ENCODE measurements around the gene PLEKHM3.

The PLEKHM3 gene

DNA sequence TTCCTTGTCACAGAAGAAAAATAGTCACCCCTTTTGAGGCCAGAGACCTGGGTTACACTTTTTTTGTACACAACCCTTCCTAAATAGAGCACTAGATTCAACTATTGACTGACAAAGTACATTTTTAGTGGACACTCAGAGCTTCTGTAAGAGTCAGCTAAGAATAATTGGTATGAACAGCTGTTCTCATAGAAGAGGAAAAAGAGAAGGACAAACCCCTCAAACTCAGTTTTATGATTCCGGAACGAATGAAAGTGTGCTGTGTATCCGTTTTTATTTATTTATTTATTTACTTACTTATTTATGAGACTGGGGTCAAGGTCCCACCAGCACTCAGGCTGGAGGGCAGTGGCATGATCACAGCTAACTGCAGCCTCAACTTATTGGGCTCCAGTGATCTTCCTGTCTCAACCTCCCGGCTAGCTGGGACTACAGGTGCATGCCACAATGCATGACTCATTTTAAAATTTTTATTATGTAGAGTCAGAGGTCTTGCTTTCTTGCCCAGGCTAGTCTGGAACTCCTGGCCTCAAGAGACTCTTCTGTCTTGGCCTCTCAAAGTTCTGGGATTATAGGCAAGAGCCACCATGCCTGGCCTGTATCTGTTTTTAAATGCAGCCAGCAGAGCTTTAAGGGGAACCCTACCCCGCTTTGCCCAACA is 219.6 kb downstream of the PLEKHM3 start:
- Histone ChIP-seq H3K9me3 (ENCODE audit: control insufficient read depth, low read length) (no peaks in the 10 kb centered on the region), H3K27me3 (ENCODE audit: control insufficient read depth in 1 of 2, insufficient read depth in 1 of 2, low read length in 2 of 2) (peaks cover 0 to 6% of the 10 kb centered on the region in 2 experiments), H3K36me3 (ENCODE audit: control insufficient read depth in 1 of 2, insufficient read depth in 2 of 2, low read depth in 1 of 2, low read length in 2 of 2) (no peaks in the 10 kb centered on the region), H4K8ac (ENCODE audit: low read length) (no peak overlapping the region), H3K14ac (ENCODE audit: low read length in 2 of 2) (no peak overlapping the region), H3K9ac (ENCODE audit: low read length) (no peak overlapping the region), H3K4me1 (ENCODE audit: control insufficient read depth, insufficient read depth, low read depth, low read length) (peaks cover 11% of the 10 kb centered on the region), H3K79me1 (replicated peaks; ENCODE audit: low read length, poor library complexity, severe bottlenecking) (no peaks in the 10 kb centered on the region), H2AFZ (ENCODE audit: low read depth, low read length) (no peak overlapping the region), H4K91ac (ENCODE audit: low read length) (no peak overlapping the region), H3K18ac (ENCODE audit: low read depth in 1 of 2, low read length in 2 of 2) (no peak overlapping the region), H3K4me3 (ENCODE audit: insufficient read depth in 1 of 2, low read depth in 1 of 2, low read length in 2 of 2) (no peak overlapping the region), H2BK15ac (ENCODE audit: low read depth, poor library complexity, severe bottlenecking) (no peak overlapping the region), H2BK12ac (ENCODE audit: low read length in 2 of 2) (no peak overlapping the region), H2BK120ac (ENCODE audit: low read depth, low read length) (no peak overlapping the region), H3K4ac (ENCODE audit: low read depth in 1 of 2, low read length in 2 of 2) (no peak overlapping the region), H3K27ac (ENCODE audit: low read length, poor library complexity, severe bottlenecking) (no peak overlapping the region), H2BK5ac (ENCODE audit: low read depth, low read length, poor library complexity, severe bottlenecking) (no peak overlapping the region), H2AK5ac (ENCODE audit: low read length, severe bottlenecking) (peak overlapping the region; percentile 44), H3K4me2 (ENCODE audit: low read length, poor library complexity, severe bottlenecking) (no peak overlapping the region), H3K23ac (ENCODE audit: low read length in 2 of 2) (no peak overlapping the region)
- no peak for DNase-seq
- 57% methylated on average over 2 of the region's 5 CpGs for WGBS

GRCh38 chr2:207802650-207803049 is 222.7 kb downstream of the PLEKHM3 start:
- H3K27me3 ChIP-seq (ENCODE audit: control insufficient read depth in 1 of 2, insufficient read depth in 1 of 2, low read length in 2 of 2) = peaks cover 0 to 6% of the 10 kb centered on the region in 2 experiments
- no peak overlapping the region for H3K14ac ChIP-seq (ENCODE audit: low read length in 2 of 2)
- no peak overlapping the region for H3K27ac ChIP-seq (ENCODE audit: low read length, poor library complexity, severe bottlenecking)
- no peak overlapping the region for H2BK15ac ChIP-seq (ENCODE audit: low read depth, poor library complexity, severe bottlenecking)
- H3K9me3 ChIP-seq (ENCODE audit: control insufficient read depth, low read length) = no peaks in the 10 kb centered on the region
- H3K4me2 ChIP-seq (ENCODE audit: low read length, poor library complexity, severe bottlenecking) = no peak overlapping the region
- no peak overlapping the region for H3K23ac ChIP-seq (ENCODE audit: low read length in 2 of 2)
- no peak overlapping the region for H2BK12ac ChIP-seq (ENCODE audit: low read length in 2 of 2)
- H2AFZ ChIP-seq (ENCODE audit: low read depth, low read length) = no peak overlapping the region
- H3K18ac ChIP-seq (ENCODE audit: low read depth in 1 of 2, low read length in 2 of 2) = no peak overlapping the region
- H2AK5ac ChIP-seq (ENCODE audit: low read length, severe bottlenecking) = no peak overlapping the region
- DNase-seq = no peak
- H2BK120ac ChIP-seq (ENCODE audit: low read depth, low read length) = no peak overlapping the region
- no peak overlapping the region for H3K9ac ChIP-seq (ENCODE audit: low read length)
- no peaks in the 10 kb centered on the region for H3K79me1 ChIP-seq (replicated peaks; ENCODE audit: low read length, poor library complexity, severe bottlenecking)
- H4K8ac ChIP-seq (ENCODE audit: low read length) = no peak overlapping the region
- no peak overlapping the region for H2BK5ac ChIP-seq (ENCODE audit: low read depth, low read length, poor library complexity, severe bottlenecking)
- H3K4ac ChIP-seq (ENCODE audit: low read depth in 1 of 2, low read length in 2 of 2) = no peak overlapping the region
- H4K91ac ChIP-seq (ENCODE audit: low read length) = no peak overlapping the region
- H3K4me1 ChIP-seq (ENCODE audit: control insufficient read depth, insufficient read depth, low read depth, low read length) = peaks cover 12% of the 10 kb centered on the region
- WGBS = 82% methylated on average over 6 of the region's 6 CpGs
- H3K4me3 ChIP-seq (ENCODE audit: insufficient read depth in 1 of 2, low read depth in 1 of 2, low read length in 2 of 2) = no peak overlapping the region
- H3K36me3 ChIP-seq (ENCODE audit: control insufficient read depth in 1 of 2, insufficient read depth in 2 of 2, low read depth in 1 of 2, low read length in 2 of 2) = no peaks in the 10 kb centered on the region

GRCh38 chr2:207801259-207801658 is 224.1 kb downstream of the PLEKHM3 start:
- H3K36me3 ChIP-seq (ENCODE audit: control insufficient read depth in 1 of 2, insufficient read depth in 2 of 2, low read depth in 1 of 2, low read length in 2 of 2) = no peaks in the 10 kb centered on the region
- H3K4me1 ChIP-seq (ENCODE audit: control insufficient read depth, insufficient read depth, low read depth, low read length) = peaks cover 17% of the 10 kb centered on the region
- peaks cover 0 to 6% of the 10 kb centered on the region in 2 experiments for H3K27me3 ChIP-seq (ENCODE audit: control insufficient read depth in 1 of 2, insufficient read depth in 1 of 2, low read length in 2 of 2)
- H3K14ac ChIP-seq (ENCODE audit: low read length in 2 of 2) = no peak overlapping the region
- H3K9ac ChIP-seq (ENCODE audit: low read length) = no peak overlapping the region
- H3K27ac ChIP-seq (ENCODE audit: low read length, poor library complexity, severe bottlenecking) = no peak overlapping the region
- no peak overlapping the region for H4K8ac ChIP-seq (ENCODE audit: low read length)
- H4K91ac ChIP-seq (ENCODE audit: low read length) = no peak overlapping the region
- H3K18ac ChIP-seq (ENCODE audit: low read depth in 1 of 2, low read length in 2 of 2) = no peak overlapping the region
- H3K23ac ChIP-seq (ENCODE audit: low read length in 2 of 2) = no peak overlapping the region
- no peak overlapping the region for H2BK120ac ChIP-seq (ENCODE audit: low read depth, low read length)
- H2BK15ac ChIP-seq (ENCODE audit: low read depth, poor library complexity, severe bottlenecking) = no peak overlapping the region
- no peak overlapping the region for H2AK5ac ChIP-seq (ENCODE audit: low read length, severe bottlenecking)
- H3K4me2 ChIP-seq (ENCODE audit: low read length, poor library complexity, severe bottlenecking) = no peak overlapping the region
- H2BK5ac ChIP-seq (ENCODE audit: low read depth, low read length, poor library complexity, severe bottlenecking) = no peak overlapping the region
- no peak overlapping the region for H3K4ac ChIP-seq (ENCODE audit: low read depth in 1 of 2, low read length in 2 of 2)
- H3K79me1 ChIP-seq (replicated peaks; ENCODE audit: low read length, poor library complexity, severe bottlenecking) = no peaks in the 10 kb centered on the region
- H3K9me3 ChIP-seq (ENCODE audit: control insufficient read depth, low read length) = no peaks in the 10 kb centered on the region
- 36% methylated on average over 1 of the region's 3 CpGs for WGBS
- H2AFZ ChIP-seq (ENCODE audit: low read depth, low read length) = no peak overlapping the region
- H3K4me3 ChIP-seq (ENCODE audit: insufficient read depth in 1 of 2, low read depth in 1 of 2, low read length in 2 of 2) = no peak overlapping the region
- DNase-seq = no peak
- H2BK12ac ChIP-seq (ENCODE audit: low read length in 2 of 2) = no peak overlapping the region

GRCh38 chr2:207796585-207797350 is 228.6 kb downstream of the PLEKHM3 start:
- H3K4me3 ChIP-seq (ENCODE audit: insufficient read depth in 1 of 2, low read depth in 1 of 2, low read length in 2 of 2) = no peak overlapping the region
- H3K4me1 ChIP-seq (ENCODE audit: control insufficient read depth, insufficient read depth, low read depth, low read length) = peaks cover 17% of the 10 kb centered on the region
- H2BK120ac ChIP-seq (ENCODE audit: low read depth, low read length) = no peak overlapping the region
- H3K79me1 ChIP-seq (replicated peaks; ENCODE audit: low read length, poor library complexity, severe bottlenecking) = no peaks in the 10 kb centered on the region
- H4K91ac ChIP-seq (ENCODE audit: low read length) = no peak overlapping the region
- no peak overlapping the region for H2AK5ac ChIP-seq (ENCODE audit: low read length, severe bottlenecking)
- no peak overlapping the region for H2BK12ac ChIP-seq (ENCODE audit: low read length in 2 of 2)
- H2BK5ac ChIP-seq (ENCODE audit: low read depth, low read length, poor library complexity, severe bottlenecking) = no peak overlapping the region
- peaks cover 0 to 6% of the 10 kb centered on the region in 2 experiments for H3K27me3 ChIP-seq (ENCODE audit: control insufficient read depth in 1 of 2, insufficient read depth in 1 of 2, low read length in 2 of 2)
- no peak for DNase-seq
- 79% methylated on average over 7 of the region's 8 CpGs for WGBS
- no peaks in the 10 kb centered on the region for H3K9me3 ChIP-seq (ENCODE audit: control insufficient read depth, low read length)
- no peak overlapping the region for H3K4ac ChIP-seq (ENCODE audit: low read depth in 1 of 2, low read length in 2 of 2)
- no peak overlapping the region for H3K4me2 ChIP-seq (ENCODE audit: low read length, poor library complexity, severe bottlenecking)
- H3K36me3 ChIP-seq (ENCODE audit: control insufficient read depth in 1 of 2, insufficient read depth in 2 of 2, low read depth in 1 of 2, low read length in 2 of 2) = no peaks in the 10 kb centered on the region
- H2AFZ ChIP-seq (ENCODE audit: low read depth, low read length) = no peak overlapping the region
- no peak overlapping the region for H3K9ac ChIP-seq (ENCODE audit: low read length)
- H3K14ac ChIP-seq (ENCODE audit: low read length in 2 of 2) = no peak overlapping the region
- peak overlapping the region in 1 of 2 experiments; percentile 38 for H3K18ac ChIP-seq (ENCODE audit: low read depth in 1 of 2, low read length in 2 of 2)
- H3K23ac ChIP-seq (ENCODE audit: low read length in 2 of 2) = no peak overlapping the region
- no peak overlapping the region for H4K8ac ChIP-seq (ENCODE audit: low read length)
- H3K27ac ChIP-seq (ENCODE audit: low read length, poor library complexity, severe bottlenecking) = no peak overlapping the region
- H2BK15ac ChIP-seq (ENCODE audit: low read depth, poor library complexity, severe bottlenecking) = no peak overlapping the region
